Liver (tissue), 9 donors: Measurements from ENCODE around the gene TRMO. TPM values are rescaled to one million over a fixed set of nuclear protein-coding genes. Genes with fewer than 3 reads are reported as not detected.

Experiments
- DNase-seq: peaks from one replicate; pipeline ENCODE4 v3.0.0-alpha.2; 2017; ENCODE audit warnings: low spot score
- H3K27ac ChIP-seq, 2 donors: one replicate each; pipeline ENCODE4 v1.7.0; 2013; ENCODE audit warnings: inconsistent platforms in 2 of 2, low read length in 2 of 2, control low read depth in 1 of 2, low read depth in 1 of 2, mild to moderate bottlenecking in 1 of 2
- H3K27me3 ChIP-seq, 4 donors: one replicate each; pipeline versions ENCODE4 v1.6.1 to v1.7.0; 2013; ENCODE audit warnings: low read length in 3 of 4, inconsistent platforms in 1 of 4, mild to moderate bottlenecking in 1 of 4, moderate library complexity in 1 of 4; ENCODE audit not compliant: control insufficient read depth in 4 of 4, insufficient read depth in 4 of 4
- H3K36me3 ChIP-seq, 4 donors: one replicate each; pipeline versions ENCODE4 v1.6.1 to v1.7.0; 2013; ENCODE audit warnings: low read length in 3 of 4, mild to moderate bottlenecking in 3 of 4, low read depth in 1 of 4, moderate library complexity in 1 of 4; ENCODE audit not compliant: control insufficient read depth in 4 of 4, insufficient read depth in 3 of 4
- H3K4me1 ChIP-seq, 4 donors: one replicate each; pipeline versions ENCODE4 v1.6.1 to v1.7.0; 2013; ENCODE audit warnings: low read length in 3 of 4, mild to moderate bottlenecking in 3 of 4, moderate library complexity in 1 of 4; ENCODE audit not compliant: control insufficient read depth in 4 of 4, insufficient read depth in 4 of 4
- H3K4me3 ChIP-seq, 3 donors: one replicate each; pipeline versions ENCODE4 v1.6.1 to v1.7.0; 2013; ENCODE audit warnings: low read length in 3 of 3, control low read depth in 1 of 3, low read depth in 1 of 3, mild to moderate bottlenecking in 1 of 3
- H3K9ac ChIP-seq, 2 donors: one replicate each; pipeline ENCODE4 v1.7.0; 2013; ENCODE audit warnings: low read length in 2 of 2, mild to moderate bottlenecking in 2 of 2, moderate library complexity in 2 of 2, control low read depth in 1 of 2, low read depth in 1 of 2
- H3K9me3 ChIP-seq, 4 donors: one replicate each; pipeline versions ENCODE4 v1.6.1 to v1.7.0; 2013; ENCODE audit warnings: low read length in 3 of 4; ENCODE audit not compliant: control insufficient read depth in 4 of 4
- ATF3 ChIP-seq: IDR thresholded peaks from 2 replicates; pipeline ENCODE4 v1.6.1; 2016; ENCODE audit warnings: antibody characterized with exemption
- CTCF ChIP-seq: fragments of 150-350 bp; IDR thresholded peaks from 2 replicates; pipeline ENCODE4 v1.5.1; 2017; ENCODE audit warnings: improper control_type of control experiment, low read depth, low read length; ENCODE audit not compliant: missing input control
- EGR1 ChIP-seq, 2 donors: IDR thresholded peaks; 2 replicates each; pipeline ENCODE4 v1.6.1; 2016 to 2018; ENCODE audit warnings: antibody characterized with exemption in 2 of 2, low read depth in 2 of 2
- FOXA1 ChIP-seq: IDR thresholded peaks from 2 replicates; pipeline ENCODE4 v1.6.1; 2016; ENCODE audit warnings: antibody characterized with exemption
- FOXA2 ChIP-seq: IDR thresholded peaks from 2 replicates; pipeline ENCODE4 v1.6.1; 2016; ENCODE audit warnings: antibody characterized with exemption
- GABPA ChIP-seq, 2 donors: IDR thresholded peaks in 1 of 2; conservative IDR thresholded peaks in 1 of 2; 2 replicates each; pipeline ENCODE4 v1.6.1; 2016; ENCODE audit warnings: antibody characterized with exemption in 2 of 2, mild to moderate bottlenecking in 1 of 2, moderate library complexity in 1 of 2
- HNF4A ChIP-seq, 2 donors: conservative IDR thresholded peaks; 2 replicates each; pipeline ENCODE4 v1.6.1; 2016; ENCODE audit warnings: antibody characterized with exemption in 2 of 2, mild to moderate bottlenecking in 2 of 2
- HNF4G ChIP-seq: IDR thresholded peaks from 2 replicates; pipeline ENCODE4 v1.6.1; 2016; ENCODE audit warnings: antibody characterized with exemption
- JUND ChIP-seq, 2 donors: IDR thresholded peaks; 2 replicates each; pipeline ENCODE4 v1.6.1; 2016; ENCODE audit warnings: antibody characterized with exemption in 2 of 2
- MAX ChIP-seq: IDR thresholded peaks from 2 replicates; pipeline ENCODE4 v1.6.1; 2016; ENCODE audit warnings: antibody characterized with exemption
- NR2F2 ChIP-seq: IDR thresholded peaks from 2 replicates; pipeline ENCODE4 v1.6.1; 2016; ENCODE audit warnings: antibody characterized with exemption
- RAD21 ChIP-seq, 2 donors: IDR thresholded peaks; 2 replicates each; pipeline ENCODE4 v1.6.1; 2016; ENCODE audit warnings: antibody characterized with exemption in 2 of 2, mild to moderate bottlenecking in 2 of 2
- REST ChIP-seq: IDR thresholded peaks from 2 replicates; pipeline ENCODE4 v1.6.1; 2016; ENCODE audit warnings: antibody characterized with exemption, mild to moderate bottlenecking
- RXRA ChIP-seq, 2 donors: IDR thresholded peaks; 2 replicates each; pipeline ENCODE4 v1.6.1; 2017 to 2018; ENCODE audit warnings: antibody characterized with exemption in 2 of 2, mild to moderate bottlenecking in 1 of 2
- SP1 ChIP-seq: IDR thresholded peaks from 2 replicates; pipeline ENCODE4 v1.6.1; 2018; ENCODE audit warnings: antibody characterized with exemption, mild to moderate bottlenecking
- TAF1 ChIP-seq: conservative IDR thresholded peaks from 2 replicates; pipeline ENCODE4 v1.6.1; 2016; ENCODE audit warnings: antibody characterized with exemption, mild to moderate bottlenecking
- YY1 ChIP-seq: IDR thresholded peaks from 2 replicates; pipeline ENCODE4 v1.6.1; 2016; ENCODE audit warnings: antibody characterized with exemption, mild to moderate bottlenecking
- ZBTB33 ChIP-seq: IDR thresholded peaks from 2 replicates; pipeline ENCODE4 v1.6.1; 2016; ENCODE audit warnings: antibody characterized with exemption
- WGBS: extraction: QIAGEN DNeasy Blood & Tissue Kit; methylation state at CpG from one replicate; pipeline ENCODE4 v1.1.7; 2013; 5-methylcytosine and 5-hydroxymethylcytosine counted together
- polyA plus RNA-seq, 2 donors: library from polyadenylated mRNA; stranded (reverse) in 1 of 2; unstranded in 1 of 2; fragments of 200-250 nt in 1 of 2; fragments of >200 nt in 1 of 2; fragmentation: Nextera tagmentation in 1 of 2; extraction: Ambion mirVana in 1 of 2; gene quantifications; one replicate each; pipeline versions ENCODE4 v1.2.1 to v1.2.3, GENCODE V29; 2013 to 2015
- total RNA-seq, 2 donors: library from RNA; depleted of rRNA; stranded (reverse); fragments of >200 nt; gene quantifications; one replicate each; pipeline ENCODE4 v1.2.3, GENCODE V29; 2014
- donor health status: healthy.
- donor health status: healthy.
- donor health status: healthy.
- donor health status: healthy.
- donor health status: healthy.

The TRMO gene, protein sequence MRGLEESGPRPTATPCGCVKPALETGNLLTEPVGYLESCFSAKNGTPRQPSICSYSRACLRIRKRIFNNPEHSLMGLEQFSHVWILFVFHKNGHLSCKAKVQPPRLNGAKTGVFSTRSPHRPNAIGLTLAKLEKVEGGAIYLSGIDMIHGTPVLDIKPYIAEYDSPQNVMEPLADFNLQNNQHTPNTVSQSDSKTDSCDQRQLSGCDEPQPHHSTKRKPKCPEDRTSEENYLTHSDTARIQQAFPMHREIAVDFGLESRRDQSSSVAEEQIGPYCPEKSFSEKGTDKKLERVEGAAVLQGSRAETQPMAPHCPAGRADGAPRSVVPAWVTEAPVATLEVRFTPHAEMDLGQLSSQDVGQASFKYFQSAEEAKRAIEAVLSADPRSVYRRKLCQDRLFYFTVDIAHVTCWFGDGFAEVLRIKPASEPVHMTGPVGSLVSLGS
- total RNA-seq, result 10 to 100 TPM in 1 of 2 donors, 1 to 10 TPM in 1; 9.9 to 13.2 TPM
- 1 to 10 TPM; 7.0 to 9.5 TPM for polyA plus RNA-seq

- Histone ChIP-seq H3K27me3 (peaks cover 0 to 2% (median 0%) of the 10 kb centered on the region in 4 donors), H3K9ac (peak within 1 kb of the TSS; percentile 90 to 100), H3K4me3 (peak within 1 kb of the TSS; percentile 51 to 73 (median 63)), H3K27ac (peak within 1 kb of the TSS; percentile 95 to 96), H3K4me1 (peaks cover 3 to 18% (median 10%) of the 10 kb centered on the region in 4 donors), H3K36me3 (no peaks in the 10 kb centered on the region), H3K9me3 (no peaks in the 10 kb centered on the region)
- peak; percentile 98 for DNase-seq
- under 1% methylated on average over 54 of the region's 54 CpGs for WGBS
- TF ChIP-seq REST (peak; percentile 18), RAD21 (IDR thresholded peaks at IDR 0.05) (peak in 1 of 2 donors; percentile 38), JUND (IDR thresholded peaks at IDR 0.05) (peak; percentile 97 to 98), CTCF (peak; percentile 46), TAF1 (peak; percentile 94), ATF3 (peak; percentile 92), ZBTB33 (peak; percentile 84), MAX (peak; percentile 89), RXRA (IDR thresholded peaks at IDR 0.05) (peak; percentile 10 to 47), YY1 (peak; percentile 93), GABPA (IDR thresholded peaks at IDR 0.05 in 1 of 2, conservative IDR thresholded peaks at IDR 0.05 in 1 of 2) (peak; percentile 64 to 94), FOXA1 (no peak), HNF4A (conservative IDR thresholded peaks at IDR 0.05) (no peak), EGR1 (IDR thresholded peaks at IDR 0.05; ENCODE audit: low read depth in 2 of 2) (no peak), FOXA2 (no peak), NR2F2 (peak; percentile 49), SP1 (peak; percentile 68), HNF4G (no peak)
These were observed at the start of gene TRMO for GRCh38 chr9:97921959-97922724. TRMO (minus strand) TSS chr9:97922500; CDS start chr9:97922493, 7 bp downstream.
